HFFc6 (cell line): ENCODE results near the gene GCSAM. TPM values are rescaled to one million over a fixed set of nuclear protein-coding genes. Genes with fewer than 3 reads are reported as not detected.

Experiments
- DNase-seq: peaks from one replicate; pipeline ENCODE4 v3.0.0-alpha.2; 2018
- H3K27ac Mint-ChIP-seq: 2 replicates; pipeline ENCODE4 v1.8.0; 2020; ENCODE audit warnings: mild to moderate bottlenecking, mixed read lengths
- H3K27me3 Mint-ChIP-seq: 2 replicates; pipeline ENCODE4 v1.8.0; 2021; ENCODE audit warnings: mild to moderate bottlenecking, moderate library complexity, mixed read lengths; ENCODE audit not compliant: insufficient read depth
- H3K36me3 Mint-ChIP-seq: 2 replicates; pipeline ENCODE4 v1.8.0; 2021; ENCODE audit warnings: low read depth, mixed read lengths
- H3K4me1 Mint-ChIP-seq: 2 replicates; pipeline ENCODE4 v1.8.0; 2020; ENCODE audit warnings: low read depth, mixed read lengths
- H3K4me3 Mint-ChIP-seq: 2 replicates; pipeline ENCODE4 v1.8.0; 2020; ENCODE audit warnings: mild to moderate bottlenecking, moderate library complexity, mixed read lengths
- H3K9me3 Mint-ChIP-seq: 2 replicates; pipeline ENCODE4 v1.8.0; 2020; ENCODE audit warnings: mild to moderate bottlenecking, mixed read lengths
- CTCF ChIP-seq: fragments of 200-600 bp; sonication (generic); IDR thresholded peaks from 2 replicates; pipeline ENCODE4 v1.5.0; 2021; ENCODE audit warnings: antibody characterized with exemption, mild to moderate bottlenecking
- total RNA-seq, 6 experiments: library from RNA; stranded (reverse); fragmentation: NEBNext Ultra II Directional; extraction: Animal tissue kit (Norgen Biotek cat#: 25700); gene quantifications; 2 replicates in 1 of 6; 3 replicates in 5 of 6; pipeline ENCODE4 v1.2.3, GENCODE V29; 2021

GCSAM gene
- total RNA-seq, 6 experiments from 2014 or later, result not detected

DNA sequence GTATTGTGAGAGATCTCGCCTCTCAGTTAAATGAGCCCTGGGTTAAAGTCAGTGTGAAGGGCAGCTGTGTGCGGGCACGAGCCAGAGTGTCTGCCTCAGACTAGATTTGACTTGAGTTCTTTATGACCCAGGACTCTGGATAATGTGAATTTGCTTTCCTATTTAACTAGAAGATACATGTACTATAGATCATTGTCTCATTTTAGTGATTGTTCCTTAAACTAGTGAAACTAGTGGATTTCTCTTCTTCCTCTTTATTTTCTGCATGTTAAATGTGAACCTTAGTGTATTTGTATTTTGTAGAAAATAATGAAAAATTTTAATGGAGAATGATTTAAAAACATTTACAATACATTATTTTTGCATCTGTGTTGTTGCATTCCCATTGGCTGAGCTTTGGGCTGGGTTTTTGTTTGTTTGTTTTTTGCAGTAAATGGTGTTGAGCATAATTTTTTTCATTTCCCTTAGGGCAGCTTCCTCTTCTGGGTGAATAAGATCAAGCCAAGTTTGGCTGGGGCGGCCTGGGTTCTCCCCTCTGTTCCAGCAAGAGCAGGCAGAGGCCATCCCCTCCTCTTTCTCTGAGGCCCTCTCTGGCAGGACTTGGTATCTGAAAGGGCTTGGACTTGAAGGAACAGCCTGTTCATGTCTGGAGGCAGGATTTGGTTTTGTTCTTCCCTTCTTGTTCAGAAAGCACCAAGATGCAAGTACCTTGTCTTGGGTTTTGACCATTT lies 15.0 kb downstream of the GCSAM start:
- Mint-ChIP-seq H3K4me3 (no peak overlapping the region), H3K36me3 (peaks cover 19% of the 10 kb centered on the region), H3K9me3 (no peaks in the 10 kb centered on the region), H3K4me1 (no peaks in the 10 kb centered on the region), H3K27me3 (no peaks in the 10 kb centered on the region), H3K27ac (no peak overlapping the region)
- TF ChIP-seq CTCF, result no peak
- DNase-seq, result no peak

- H3K27me3 Mint-ChIP-seq, result no peaks in the 10 kb centered on the region
- no peak overlapping the region for H3K27ac Mint-ChIP-seq
- TF ChIP-seq CTCF, result no peak
- no peaks in the 10 kb centered on the region for H3K9me3 Mint-ChIP-seq
- H3K4me3 Mint-ChIP-seq, result no peak overlapping the region
- H3K4me1 Mint-ChIP-seq, result no peaks in the 10 kb centered on the region
- DNase-seq, result no peak
- peaks cover 14% of the 10 kb centered on the region for H3K36me3 Mint-ChIP-seq
These were observed 15.6 kb downstream of the GCSAM start for GRCh38 chr3:112117415-112117814.

DNA sequence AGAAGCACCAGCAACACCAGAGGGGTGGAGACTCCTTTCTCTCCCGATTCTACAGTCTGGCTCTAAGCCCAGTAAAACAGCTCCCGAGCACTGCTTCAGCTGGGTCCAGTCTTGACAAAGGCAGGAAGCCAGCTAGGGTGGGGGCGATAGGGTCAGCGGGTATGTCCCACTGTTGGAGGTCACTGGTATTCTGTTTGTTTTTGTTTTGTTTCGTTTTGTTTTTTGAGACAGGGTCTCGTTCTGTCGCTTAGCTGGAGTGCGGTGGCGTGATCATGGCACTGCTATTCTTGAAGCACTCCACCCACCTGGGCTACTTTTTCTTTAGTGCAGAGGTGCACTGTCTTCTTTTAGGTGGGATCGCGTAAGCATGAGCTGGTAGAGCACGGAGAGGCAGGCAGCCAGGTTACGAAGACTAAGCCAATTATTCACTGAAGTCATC lies 16.3 kb downstream of the GCSAM start:
- no peak for TF ChIP-seq CTCF
- H3K4me3 Mint-ChIP-seq, result no peak overlapping the region
- no peak for DNase-seq
- no peaks in the 10 kb centered on the region for H3K9me3 Mint-ChIP-seq
- H3K36me3 Mint-ChIP-seq, result peaks cover 18% of the 10 kb centered on the region; the same call in 1 of the 2 replicates
- H3K4me1 Mint-ChIP-seq, result peaks cover 2% of the 10 kb centered on the region; the same call in 1 of the 2 replicates
- no peaks in the 10 kb centered on the region for H3K27me3 Mint-ChIP-seq
- H3K27ac Mint-ChIP-seq, result peak overlapping the region; percentile 12; the same call in 1 of the 2 replicates

- H3K36me3 Mint-ChIP-seq, result peaks cover 21% of the 10 kb centered on the region; the same call in 1 of the 2 replicates
- H3K27me3 Mint-ChIP-seq, result no peaks in the 10 kb centered on the region
- no peak overlapping the region for H3K27ac Mint-ChIP-seq
- H3K4me1 Mint-ChIP-seq, result peaks cover 6% of the 10 kb centered on the region; the same call in 1 of the 2 replicates
- no peak for DNase-seq
- H3K4me3 Mint-ChIP-seq, result no peak overlapping the region
- TF ChIP-seq CTCF, result no peak
- no peaks in the 10 kb centered on the region for H3K9me3 Mint-ChIP-seq
These were observed 17.2 kb downstream of the GCSAM start for GRCh38 chr3:112115806-112116383.

GRCh38 chr3:112115161-112115739 lies 17.8 kb downstream of the GCSAM start:
- H3K4me3 Mint-ChIP-seq, result no peak overlapping the region
- no peak for DNase-seq
- TF ChIP-seq CTCF, result no peak
- H3K27me3 Mint-ChIP-seq, result no peaks in the 10 kb centered on the region
- no peak overlapping the region; the same call in 1 of the 2 replicates for H3K27ac Mint-ChIP-seq
- H3K9me3 Mint-ChIP-seq, result no peaks in the 10 kb centered on the region
- H3K4me1 Mint-ChIP-seq, result peaks cover 6% of the 10 kb centered on the region; the same call in 1 of the 2 replicates
- H3K36me3 Mint-ChIP-seq, result peaks cover 21% of the 10 kb centered on the region; the same call in 1 of the 2 replicates
